Measurements from ENCODE around the gene SERPINB11. TPM values are rescaled to one million over a fixed set of nuclear protein-coding genes. Genes with fewer than 3 reads are reported as not detected.

SERPINB11 gene
- total RNA-seq, 6 experiments from 2014 or later = not detected

DNA sequence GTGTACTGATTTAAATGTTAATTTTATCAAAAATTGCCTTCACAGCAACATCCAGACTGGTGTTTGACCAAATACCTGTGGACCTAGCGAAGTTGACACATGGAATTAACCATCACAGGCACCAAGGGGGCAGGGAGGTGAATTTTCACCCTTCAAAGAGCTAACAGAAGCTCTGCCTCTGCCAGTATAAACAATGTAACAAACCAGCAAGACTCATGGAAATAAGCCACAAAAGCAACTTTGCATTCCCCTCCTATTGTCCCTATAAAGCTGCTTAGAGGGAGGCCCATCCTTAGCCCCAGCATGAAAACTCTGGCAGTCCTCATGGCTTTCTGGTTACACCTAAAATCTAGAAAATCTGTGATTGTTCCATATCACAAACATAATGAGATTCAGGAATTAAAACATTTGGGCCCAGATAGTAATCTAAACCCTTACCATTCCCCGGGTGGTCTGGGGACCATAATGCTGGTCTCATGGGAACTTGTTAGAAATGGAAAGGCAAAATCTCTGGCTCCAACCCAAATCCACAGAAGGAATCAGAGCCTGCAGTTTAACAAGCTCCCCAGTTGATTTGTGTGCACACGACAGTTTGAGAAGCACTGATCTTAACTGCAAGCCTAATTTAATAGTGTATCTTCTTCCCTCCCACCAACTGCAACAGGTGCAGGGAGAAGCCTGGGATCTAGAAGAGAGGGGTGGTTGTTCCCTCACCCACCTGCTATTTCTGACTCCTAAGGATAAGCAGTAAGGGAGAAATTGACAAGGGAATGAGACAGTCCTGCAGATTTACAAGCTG lies 23.1 kb downstream of the SERPINB11 start:
- no peak overlapping the region for H3K27ac ChIP-seq
- no peaks in the 10 kb centered on the region for H3K9me3 ChIP-seq
- no peaks in the 10 kb centered on the region for H3K36me3 ChIP-seq
- WGBS (ENCODE audit: insufficient coverage, low coverage, low lambda C conversion rate, missing lambda C conversion rate) = 44% methylated on average over 3 of the region's 3 CpGs
- intact Hi-C loops (cut with DNase I) = no loop called here
- no peaks in the 10 kb centered on the region for H3K4me1 ChIP-seq
- ATAC-seq (peak in 3 of 4 donors; percentile 35 to 67 (median 38)), DNase-seq (no peak)
- H3K27me3 ChIP-seq = no peaks in the 10 kb centered on the region
- TF ChIP-seq POLR2A (IDR thresholded peaks at IDR 0.05) = no peak
- TF ChIP-seq, protein P1, sequence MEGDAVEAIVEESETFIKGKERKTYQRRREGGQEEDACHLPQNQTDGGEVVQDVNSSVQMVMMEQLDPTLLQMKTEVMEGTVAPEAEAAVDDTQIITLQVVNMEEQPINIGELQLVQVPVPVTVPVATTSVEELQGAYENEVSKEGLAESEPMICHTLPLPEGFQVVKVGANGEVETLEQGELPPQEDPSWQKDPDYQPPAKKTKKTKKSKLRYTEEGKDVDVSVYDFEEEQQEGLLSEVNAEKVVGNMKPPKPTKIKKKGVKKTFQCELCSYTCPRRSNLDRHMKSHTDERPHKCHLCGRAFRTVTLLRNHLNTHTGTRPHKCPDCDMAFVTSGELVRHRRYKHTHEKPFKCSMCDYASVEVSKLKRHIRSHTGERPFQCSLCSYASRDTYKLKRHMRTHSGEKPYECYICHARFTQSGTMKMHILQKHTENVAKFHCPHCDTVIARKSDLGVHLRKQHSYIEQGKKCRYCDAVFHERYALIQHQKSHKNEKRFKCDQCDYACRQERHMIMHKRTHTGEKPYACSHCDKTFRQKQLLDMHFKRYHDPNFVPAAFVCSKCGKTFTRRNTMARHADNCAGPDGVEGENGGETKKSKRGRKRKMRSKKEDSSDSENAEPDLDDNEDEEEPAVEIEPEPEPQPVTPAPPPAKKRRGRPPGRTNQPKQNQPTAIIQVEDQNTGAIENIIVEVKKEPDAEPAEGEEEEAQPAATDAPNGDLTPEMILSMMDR (IDR thresholded peaks at IDR 0.05) = no peak
- no peak overlapping the region for H3K4me3 ChIP-seq

GRCh38 chr18:63730773-63731172 lies 28.0 kb downstream of the SERPINB11 start:
- peak in 1 of 4 donors; percentile 65 for ATAC-seq
- no peaks in the 10 kb centered on the region for H3K4me1 ChIP-seq
- no peak for DNase-seq
- no peak overlapping the region for H3K4me3 ChIP-seq
- 59% methylated on average over 3 of the region's 5 CpGs for WGBS (ENCODE audit: insufficient coverage, low coverage, low lambda C conversion rate, missing lambda C conversion rate)
- no peaks in the 10 kb centered on the region for H3K36me3 ChIP-seq
- no peaks in the 10 kb centered on the region for H3K9me3 ChIP-seq
- intact Hi-C loops (cut with DNase I) = no loop called here
- no peak overlapping the region for H3K27ac ChIP-seq
- TF ChIP-seq, protein P1 (IDR thresholded peaks at IDR 0.05) = no peak
- TF ChIP-seq POLR2A (IDR thresholded peaks at IDR 0.05) = no peak
- H3K27me3 ChIP-seq = no peaks in the 10 kb centered on the region

DNA sequence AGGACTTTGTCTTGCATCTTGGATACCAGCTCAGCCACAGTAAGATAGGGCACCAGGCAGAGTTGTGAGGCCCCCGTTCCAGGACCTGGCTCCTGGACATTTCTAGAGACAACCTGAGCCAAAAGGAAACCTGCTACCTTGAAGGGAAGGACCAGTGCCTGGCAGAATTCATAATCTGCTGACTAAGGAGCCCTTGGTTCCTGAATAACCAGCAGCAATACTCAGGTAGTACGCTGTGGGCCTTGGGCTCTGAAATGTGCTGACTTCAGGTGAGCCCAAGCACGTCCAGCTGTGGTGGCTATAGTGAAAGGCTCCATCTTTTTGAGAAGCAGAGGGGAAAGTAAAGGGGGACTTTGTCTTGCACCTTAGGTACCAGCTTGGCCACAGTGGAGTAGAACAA lies 28.5 kb downstream of the SERPINB11 start:
- WGBS (ENCODE audit: insufficient coverage, low coverage, low lambda C conversion rate, missing lambda C conversion rate) = 100% methylated on average over 1 of the region's 3 CpGs
- intact Hi-C loops (cut with DNase I) = no loop called here
- ATAC-seq = no peak

GRCh38 chr18:63736876-63737275 lies 34.1 kb downstream of the SERPINB11 start:
- DNase-seq (no peak), ATAC-seq (no peak)
- TF ChIP-seq, protein P1 (IDR thresholded peaks at IDR 0.05) = no peak
- no peak for TF ChIP-seq POLR2A (IDR thresholded peaks at IDR 0.05)
- intact Hi-C loops (cut with DNase I) = no loop called here
- H3K27ac ChIP-seq = no peak overlapping the region
- H3K9me3 ChIP-seq = no peaks in the 10 kb centered on the region
- no peaks in the 10 kb centered on the region for H3K27me3 ChIP-seq
- H3K4me1 ChIP-seq = no peaks in the 10 kb centered on the region
- no peak overlapping the region for H3K4me3 ChIP-seq
- no peaks in the 10 kb centered on the region for H3K36me3 ChIP-seq

More for the DNA sequence above, 28.5 kb downstream of the SERPINB11 start:
- Histone ChIP-seq H3K4me1 (no peaks in the 10 kb centered on the region), H3K9me3 (no peaks in the 10 kb centered on the region), H3K36me3 (no peaks in the 10 kb centered on the region), H3K27me3 (no peaks in the 10 kb centered on the region), H3K27ac (no peak overlapping the region), H3K4me3 (no peak overlapping the region)
- DNase-seq = no peak
- no peak for TF ChIP-seq POLR2A (IDR thresholded peaks at IDR 0.05)
- TF ChIP-seq, protein P1 (IDR thresholded peaks at IDR 0.05) = no peak

All from right lobe of liver (tissue), 6 donors.